Middle frontal gyrus (tissue), 1 donor: ENCODE measurements around the gene WNT3A.
"Not testable (repeated sequence)": the region's sequence is repeated elsewhere in the genome, so short reads cannot be mapped to it uniquely, and the experiment has no call there.

Experiments used
- DNase-seq: peaks from one replicate; pipeline ENCODE4 v3.0.0-alpha.2; 2015; ENCODE audit warnings: low spot score; ENCODE audit errors: extremely low spot score

Gene WNT3A

DNA sequence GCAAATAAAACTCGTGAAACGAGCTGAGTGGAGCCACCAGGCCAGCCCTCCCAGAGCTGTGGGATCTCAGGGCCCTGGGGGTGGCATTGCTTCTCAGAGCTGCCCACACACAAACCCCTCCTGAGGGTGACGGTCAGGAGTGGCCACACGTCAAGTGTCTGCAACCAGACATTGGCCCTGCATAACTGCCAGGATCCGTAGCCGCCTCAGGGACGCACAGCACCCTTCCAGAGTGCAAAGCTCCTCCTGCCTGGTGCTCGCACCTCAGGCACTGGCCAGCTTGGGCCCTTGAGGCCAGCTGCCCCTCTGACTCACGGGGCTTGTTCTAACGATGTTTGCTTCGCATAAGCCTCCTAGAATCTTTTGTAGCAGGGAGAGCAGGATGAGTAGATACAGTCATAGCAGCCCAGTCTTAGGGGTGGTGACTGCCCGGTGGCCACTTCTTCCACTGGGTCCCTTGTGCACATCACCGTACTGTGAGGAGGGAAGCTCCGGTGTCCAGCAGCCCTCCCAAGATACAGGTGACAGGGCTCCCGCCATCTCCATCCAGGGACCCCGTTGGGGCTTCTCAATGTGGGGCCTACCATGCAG, 5.0 kb downstream of the WNT3A start:
- DNase-seq: no peak

DNA sequence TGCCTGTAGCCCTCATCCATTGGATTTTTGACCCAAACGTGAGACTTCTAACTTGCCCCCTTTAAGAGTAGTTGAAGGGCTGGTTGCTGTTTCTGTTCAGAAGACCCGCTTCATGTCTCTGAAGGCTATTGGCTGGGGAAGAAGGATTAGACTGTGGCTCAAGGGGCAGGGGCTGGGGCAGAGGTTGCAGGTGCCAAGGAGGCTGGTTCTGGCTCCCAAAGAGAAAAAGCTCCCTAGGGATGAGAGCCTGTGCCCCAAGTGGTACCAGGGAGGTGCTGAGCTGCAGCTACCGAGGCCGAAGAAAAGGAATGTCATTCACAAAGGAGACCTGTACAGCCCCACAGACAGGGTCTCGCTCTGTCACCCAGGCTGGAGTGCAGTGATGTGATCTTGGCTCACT, 5.8 kb downstream of the WNT3A start:
- no peak for DNase-seq

DNA sequence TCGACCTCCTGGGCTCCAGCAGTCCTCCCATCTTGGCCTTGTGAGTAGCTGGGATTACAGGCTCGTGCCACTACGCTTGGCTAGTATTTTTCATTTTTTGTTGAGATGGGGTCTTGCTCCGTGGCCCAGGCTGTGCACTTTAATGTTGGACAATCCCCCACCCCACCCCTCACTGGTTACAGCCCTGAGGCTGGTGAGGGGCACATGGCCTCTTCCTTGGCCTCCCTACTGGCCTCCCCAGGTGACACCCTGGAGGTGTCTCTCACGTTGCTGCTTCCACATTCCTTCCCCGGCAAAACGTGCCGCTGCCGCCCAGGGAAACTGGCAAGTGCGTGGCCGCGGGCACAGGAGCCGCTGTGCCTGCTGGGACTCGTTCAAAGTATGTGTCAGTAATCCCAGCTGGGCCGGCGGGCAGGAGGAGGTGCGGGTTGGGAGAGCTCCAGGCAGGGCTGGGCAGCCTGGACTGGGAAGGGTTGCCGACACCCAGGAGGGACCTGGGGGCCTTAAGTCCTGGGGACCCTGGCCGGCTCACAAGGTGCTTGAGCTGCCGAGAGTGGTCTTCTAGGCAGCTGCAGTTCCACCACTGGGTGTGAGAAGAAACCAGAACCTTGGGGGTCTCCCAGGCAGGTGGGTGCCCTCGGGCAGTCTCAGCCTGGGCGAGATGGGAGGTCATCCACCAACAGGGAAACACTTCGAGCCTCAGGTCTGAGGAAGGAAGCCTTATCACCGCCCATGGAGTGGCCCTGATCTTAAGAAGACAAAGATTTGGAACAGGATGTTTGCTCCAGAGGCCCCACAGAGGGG, 6.5 kb downstream of the WNT3A start:
- no peak for DNase-seq

DNA sequence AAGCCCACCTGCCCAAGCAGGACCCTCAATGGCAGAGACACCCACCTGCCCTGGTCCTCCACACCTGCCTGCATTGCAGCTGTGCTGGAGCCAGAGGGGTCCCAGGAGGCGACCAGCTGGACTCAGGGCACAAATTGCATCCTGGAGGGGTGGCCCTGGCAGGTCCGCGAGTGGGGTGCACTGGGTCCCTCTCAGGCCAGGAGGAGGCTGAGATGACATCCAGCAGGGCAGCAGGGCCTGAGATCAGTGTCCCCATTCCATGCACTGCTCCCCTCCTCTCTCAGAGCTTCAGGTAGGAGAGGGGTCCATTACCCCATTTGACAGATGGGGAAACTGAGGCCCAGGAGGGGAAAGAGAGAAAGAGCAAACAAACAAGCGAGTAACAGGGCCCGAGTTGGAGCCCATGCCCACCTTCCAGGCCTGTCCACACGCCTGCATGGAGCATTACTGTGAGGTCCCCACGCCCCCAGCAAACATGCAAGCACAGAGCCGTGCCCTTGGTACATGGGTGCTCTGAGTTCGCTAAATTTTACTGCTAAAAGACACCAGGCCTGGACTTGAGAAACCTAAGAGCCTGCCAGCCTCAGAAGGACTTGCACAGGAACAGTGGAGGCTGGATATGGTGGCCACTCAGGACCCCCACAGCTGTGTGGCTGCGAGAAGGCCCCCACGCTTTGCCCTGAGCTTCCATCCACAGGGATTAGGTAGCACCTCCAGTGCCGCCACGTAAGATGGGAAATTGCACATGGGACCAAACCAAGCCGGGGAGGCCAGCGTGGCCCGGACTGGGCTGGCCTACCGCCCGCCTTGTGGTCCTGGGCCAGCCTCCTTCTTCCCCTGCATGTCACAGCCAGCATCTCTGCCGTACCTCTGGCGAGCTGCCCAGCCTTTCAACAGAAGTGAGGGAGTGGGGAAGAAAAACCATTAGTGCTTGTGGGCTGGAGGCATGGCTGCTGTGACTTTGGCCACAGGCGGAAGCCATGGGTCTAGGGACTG, 7.4 kb downstream of the WNT3A start:
- DNase-seq: no peak

DNA sequence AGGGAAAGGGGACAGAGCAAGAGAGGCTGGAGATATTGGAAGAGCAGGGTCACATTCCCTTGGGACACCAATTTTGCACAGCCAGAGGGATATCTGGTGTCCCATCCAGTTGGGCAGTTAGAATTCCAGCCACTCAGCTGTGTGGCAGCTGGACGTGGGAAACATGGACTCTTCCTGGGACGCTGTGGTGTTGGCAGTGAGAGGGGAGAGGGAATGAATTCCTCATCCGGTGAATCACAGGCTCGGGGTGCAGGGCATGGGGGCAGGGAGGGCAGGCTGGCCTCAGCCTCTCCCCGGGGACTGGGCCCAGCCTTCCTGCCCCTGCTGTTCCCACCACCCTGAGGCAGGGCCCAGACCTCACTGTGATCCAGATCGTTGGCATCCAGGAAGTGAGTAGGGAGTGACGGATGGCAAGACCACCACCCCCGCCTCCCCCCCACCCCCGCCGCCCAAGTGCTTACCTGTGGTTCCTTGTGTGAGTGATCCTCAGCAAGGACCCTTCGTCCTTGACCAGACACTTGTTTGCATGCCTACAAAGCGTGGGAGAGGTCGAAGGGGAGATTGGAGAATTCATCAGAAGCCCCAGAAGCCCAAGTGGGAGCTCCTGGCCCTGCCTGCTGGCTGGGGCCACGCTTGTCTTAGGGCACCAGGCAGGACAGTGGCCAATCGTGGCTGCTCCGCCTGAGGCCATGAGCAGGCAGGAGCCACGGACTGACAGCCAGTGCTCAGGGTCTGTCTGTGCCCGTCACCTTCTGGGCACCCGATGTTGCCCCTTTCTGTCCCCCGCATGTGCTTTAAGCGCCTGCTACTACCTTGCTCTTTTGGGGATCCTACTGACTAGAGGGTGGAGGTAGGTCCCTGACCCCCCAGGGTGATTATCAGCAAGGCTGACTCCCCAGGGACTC, 8.7 kb downstream of the WNT3A start:
- DNase-seq: no peak

DNA sequence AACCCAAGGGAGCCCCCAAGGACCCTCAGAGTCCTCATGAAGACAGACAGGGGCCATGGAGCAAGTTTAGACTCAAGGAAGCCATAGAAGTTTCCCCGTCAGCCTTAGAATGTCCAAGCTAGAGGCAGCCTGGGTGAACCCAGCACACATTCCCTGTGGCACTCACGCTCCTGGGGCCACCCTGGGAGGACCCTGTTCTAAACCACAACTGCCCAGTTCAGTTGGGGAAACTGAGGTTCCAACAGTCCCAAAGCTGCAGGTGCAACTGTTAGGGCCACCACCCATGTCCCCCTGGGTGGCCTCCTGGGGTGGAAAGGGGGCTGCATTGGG, 9.3 kb downstream of the WNT3A start:
- DNase-seq: no peak

DNA sequence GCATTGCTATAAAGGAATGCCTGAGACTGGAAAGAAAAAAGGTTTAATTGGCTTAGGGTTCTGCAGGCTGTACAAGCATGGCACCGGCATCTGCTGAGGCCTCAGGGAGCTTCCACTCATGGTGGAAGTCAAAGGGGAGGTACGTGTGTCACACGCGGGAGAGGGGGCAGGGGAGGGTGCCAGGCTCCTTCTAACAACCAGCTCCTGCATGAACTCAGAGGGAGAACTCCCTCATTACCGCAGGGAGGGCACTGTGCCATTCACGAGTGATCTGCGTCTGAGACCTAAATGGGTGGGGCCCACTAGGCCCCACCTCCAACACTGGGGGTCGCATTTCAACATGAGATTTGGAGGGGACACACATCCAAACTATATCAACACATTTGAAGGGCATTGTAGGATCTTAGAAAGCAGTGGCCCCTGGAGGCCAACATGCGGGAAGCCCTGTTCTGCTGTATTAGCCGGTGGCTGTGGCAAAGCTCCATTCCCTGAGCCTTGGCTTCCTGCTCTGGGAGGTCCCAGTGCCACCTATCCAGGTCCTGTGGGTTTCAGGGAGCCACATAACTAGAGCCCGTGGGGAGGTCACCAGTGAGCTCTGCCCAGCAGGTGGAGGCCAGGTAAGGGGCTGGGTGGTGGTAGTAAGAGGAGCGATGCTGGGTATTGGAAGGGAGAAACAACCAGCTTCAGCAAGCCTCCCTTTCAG, 10.0 kb downstream of the WNT3A start:
- no peak for DNase-seq

DNA sequence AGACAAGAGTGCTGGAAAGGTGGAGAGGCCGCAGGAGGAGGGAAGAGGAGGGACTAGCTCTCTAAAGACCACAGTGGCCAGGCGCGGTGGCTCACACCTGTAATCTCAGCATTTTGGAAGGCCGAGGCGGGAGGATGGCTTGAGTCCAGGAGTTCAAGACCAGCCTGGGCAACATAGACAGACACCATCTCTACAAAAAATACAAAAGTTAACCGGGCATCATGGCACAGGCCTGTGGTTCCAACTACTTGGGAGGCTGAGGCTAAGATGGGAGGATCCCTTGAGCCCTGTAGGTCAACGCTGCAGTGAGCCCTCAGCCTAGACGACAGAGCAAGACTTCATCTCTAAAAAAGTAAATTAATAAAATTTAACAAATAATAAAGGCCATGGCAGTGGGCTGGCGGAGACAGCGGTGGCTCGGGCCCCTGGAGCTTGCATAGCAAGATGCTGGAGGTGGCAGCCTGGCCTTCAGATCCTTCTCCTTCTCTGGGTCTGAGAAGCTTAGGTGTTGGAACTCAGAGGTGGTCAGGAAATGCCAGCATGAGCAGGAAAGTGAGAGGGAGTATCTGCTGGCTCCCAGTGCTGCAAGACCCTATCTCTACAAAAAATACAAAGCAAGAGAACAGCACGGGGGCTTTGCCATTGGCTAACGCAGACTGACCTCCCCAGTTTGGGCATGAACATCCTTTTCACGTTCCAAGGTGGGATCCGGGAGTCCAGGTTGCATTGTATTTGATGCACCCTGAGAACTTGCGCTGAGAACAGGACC, 10.7 kb downstream of the WNT3A start:
- DNase-seq: no peak

DNA sequence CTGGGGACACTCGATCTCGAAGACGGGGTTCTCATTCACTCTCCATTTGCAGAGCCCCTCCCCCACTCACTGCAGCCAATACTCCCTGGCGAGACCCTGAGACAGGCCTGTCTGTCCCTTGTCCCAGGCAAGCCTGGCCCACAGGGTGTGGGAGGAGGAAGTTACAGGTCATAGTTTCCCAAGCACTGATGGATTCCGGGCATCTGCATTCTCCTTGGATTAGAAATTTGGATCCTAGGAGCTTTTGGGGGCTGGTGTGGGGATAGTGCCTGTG, 11.3 kb downstream of the WNT3A start:
- no peak for DNase-seq

DNA sequence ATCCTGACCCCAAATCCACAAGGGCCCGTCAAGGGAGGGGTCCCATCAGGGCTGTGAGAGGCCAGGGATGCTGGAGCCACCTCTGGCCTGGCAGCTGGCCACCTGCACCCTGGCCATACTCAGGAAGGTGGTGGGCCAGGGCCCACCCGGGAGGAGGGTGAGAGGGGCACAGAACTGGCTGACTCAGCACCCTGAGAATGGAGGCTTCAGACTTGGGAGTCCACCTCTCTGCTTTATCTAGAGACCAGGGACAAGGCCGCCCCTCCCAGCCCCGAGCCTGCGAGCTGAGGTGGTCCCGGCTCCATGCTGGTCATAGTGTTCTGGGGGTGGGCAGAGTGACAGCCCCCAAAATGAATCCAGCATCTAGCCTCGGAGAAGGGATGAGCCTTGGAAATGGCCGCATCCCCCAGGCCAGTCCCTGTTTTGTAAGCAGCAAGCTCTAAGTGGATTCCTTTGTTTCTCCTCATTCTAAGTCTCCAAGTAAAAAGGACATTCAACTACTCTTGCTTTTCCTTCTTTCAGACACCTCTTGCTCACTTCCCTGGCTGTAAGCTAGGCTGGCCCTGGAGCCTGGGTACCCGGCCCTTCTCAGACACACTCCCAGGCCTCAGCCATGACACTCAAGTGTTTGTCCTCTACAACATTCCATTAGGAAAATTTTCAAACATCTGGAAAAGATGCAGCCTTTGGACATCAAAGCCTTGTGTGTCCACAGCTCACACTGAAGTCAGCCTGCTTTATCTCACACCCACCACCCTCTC, 12.3 kb downstream of the WNT3A start:
- no peak for DNase-seq

DNA sequence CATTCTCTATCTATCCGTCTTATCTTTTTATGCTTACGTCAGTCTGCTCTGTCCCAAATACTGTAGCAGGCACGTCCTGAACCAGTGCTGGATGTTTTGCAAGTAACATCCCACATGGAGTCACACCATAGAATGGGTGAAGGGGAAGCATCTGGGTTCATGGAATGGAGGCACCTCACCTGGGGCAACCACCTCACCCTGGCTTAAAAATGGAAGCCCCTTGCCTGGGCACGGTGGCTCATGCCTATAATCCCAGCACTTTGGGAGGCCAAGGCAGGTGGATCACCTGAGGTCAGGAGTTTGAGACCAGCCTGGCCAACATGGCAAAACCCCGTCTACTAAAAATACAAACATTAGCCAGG, 12.9 kb downstream of the WNT3A start:
- not testable (repeated sequence) for DNase-seq

DNA sequence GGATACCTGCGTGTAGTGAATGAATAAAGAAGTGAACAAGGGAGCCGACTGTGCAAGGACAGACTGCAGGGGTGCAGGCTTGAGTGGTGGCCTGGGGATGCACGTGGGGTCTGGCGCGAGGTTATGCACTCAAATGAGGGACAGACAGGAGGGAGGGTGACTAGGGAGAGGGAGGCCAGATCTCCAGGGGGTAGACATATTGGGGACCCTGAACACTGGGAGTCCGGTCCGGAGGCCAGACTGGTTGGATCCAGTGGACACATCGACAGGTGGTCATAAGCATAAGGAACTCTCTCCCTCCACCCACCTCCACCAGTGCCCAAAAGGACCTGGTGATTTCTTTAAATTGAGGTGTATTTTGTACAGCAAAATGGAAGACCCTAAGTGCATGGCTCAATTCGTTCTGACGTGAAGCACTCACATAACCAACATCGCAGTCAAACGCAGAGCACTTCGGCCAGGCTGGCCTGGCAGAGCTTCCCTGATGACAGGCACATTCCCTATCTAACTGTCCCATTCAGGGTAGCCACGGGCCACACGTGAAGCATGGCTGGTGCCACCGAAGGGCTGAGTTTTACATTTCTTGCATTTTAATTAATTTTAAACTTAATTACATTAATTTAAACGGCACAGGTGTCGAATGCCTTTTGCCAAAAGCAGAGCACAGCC, 14.0 kb downstream of the WNT3A start:
- no peak for DNase-seq

DNA sequence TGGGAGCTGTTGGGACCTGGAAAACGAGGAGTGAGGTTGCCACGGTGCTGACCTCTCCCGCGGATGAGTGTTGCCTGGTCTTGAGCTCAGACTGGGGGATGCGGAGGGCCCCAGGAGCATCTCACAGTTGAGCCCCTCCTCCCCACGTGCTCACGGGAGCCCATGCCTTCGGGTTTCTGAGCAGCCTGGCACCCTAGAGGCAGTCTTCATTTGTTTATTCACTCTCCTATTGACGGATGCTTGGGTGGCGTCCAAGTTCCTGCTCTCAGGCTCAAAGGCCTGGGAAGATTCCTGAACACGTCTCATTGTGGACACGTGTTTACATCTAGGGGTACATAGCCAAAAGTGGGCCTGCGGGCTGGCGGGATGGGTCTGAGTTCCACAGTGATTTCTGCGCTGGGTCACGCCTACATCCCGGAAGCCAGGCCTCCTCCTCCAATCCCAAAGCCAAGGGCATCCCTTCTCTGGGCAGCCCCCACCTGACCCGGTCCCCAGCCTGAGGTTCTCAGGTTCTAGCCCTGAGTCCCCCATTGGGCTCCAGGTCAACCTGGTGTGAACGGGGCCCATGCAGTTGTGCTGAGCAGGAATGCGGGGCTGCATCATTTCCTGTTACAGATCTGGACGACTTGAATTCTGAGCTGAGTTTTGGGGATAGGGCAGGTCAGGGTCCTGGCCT, 14.7 kb downstream of the WNT3A start:
- no peak for DNase-seq

DNA sequence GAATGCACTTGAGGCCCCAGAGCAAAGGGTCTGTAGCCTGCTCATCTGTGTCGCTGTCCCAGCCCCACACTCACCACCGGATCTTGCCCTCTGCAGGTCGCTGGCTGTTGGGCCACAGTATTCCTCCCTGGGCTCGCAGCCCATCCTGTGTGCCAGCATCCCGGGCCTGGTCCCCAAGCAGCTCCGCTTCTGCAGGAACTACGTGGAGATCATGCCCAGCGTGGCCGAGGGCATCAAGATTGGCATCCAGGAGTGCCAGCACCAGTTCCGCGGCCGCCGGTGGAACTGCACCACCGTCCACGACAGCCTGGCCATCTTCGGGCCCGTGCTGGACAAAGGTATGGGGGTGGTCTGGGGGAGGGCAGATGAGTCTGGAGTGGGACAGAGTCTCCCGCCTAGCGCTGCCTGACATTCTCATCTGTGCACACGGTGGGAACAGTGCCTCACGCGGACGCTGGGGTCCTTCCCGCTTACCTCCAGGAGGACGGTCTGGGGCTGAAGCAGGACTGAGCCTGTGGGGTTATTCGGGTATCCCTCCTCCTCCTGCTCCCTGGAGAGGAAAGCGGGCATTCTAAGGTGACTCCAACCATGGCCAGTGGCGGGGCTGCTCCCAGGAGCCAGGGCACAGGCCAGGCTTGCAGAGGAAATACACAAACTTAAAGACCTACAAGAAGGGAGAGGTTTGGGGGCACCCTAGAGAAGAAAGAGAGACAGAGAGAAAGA, 15.9 kb downstream of the WNT3A start:
- DNase-seq: no peak

DNA sequence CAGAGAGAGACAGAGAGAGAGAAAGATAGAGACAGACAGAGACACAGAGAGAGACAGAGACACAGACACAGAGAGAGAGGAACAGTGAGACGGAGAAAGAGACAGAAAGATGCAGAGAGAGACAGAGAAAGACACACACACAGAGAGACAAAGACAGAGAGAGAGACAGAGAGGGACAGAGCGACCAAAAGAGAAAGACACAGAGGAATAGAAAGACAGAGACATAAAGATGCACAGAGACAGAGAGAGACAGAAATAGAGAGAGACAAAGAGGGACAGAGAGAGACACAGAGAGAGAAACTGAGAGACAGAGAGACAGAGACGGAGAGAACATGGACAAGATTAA, 16.5 kb downstream of the WNT3A start:
- DNase-seq: no peak

DNA sequence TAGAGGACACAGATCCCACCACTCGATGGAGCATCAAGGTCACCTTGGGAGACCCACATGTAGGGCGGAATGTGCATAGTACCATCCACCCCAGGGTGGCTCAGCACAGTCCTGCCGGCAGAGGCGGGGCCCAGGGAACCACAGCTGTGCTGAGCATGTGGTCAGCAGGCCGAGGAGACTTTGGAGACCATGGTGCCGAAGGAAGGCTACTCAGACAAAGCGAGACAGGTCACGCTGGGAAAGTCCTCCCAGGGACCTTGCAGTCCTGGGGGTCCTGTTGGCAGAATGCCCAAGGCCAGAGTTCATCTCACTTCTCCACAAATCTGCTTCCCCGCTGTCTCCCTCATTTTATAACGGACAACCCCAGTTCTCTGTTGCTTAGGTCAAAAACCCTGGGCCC, 22.5 kb downstream of the WNT3A start:
- DNase-seq: no peak

DNA sequence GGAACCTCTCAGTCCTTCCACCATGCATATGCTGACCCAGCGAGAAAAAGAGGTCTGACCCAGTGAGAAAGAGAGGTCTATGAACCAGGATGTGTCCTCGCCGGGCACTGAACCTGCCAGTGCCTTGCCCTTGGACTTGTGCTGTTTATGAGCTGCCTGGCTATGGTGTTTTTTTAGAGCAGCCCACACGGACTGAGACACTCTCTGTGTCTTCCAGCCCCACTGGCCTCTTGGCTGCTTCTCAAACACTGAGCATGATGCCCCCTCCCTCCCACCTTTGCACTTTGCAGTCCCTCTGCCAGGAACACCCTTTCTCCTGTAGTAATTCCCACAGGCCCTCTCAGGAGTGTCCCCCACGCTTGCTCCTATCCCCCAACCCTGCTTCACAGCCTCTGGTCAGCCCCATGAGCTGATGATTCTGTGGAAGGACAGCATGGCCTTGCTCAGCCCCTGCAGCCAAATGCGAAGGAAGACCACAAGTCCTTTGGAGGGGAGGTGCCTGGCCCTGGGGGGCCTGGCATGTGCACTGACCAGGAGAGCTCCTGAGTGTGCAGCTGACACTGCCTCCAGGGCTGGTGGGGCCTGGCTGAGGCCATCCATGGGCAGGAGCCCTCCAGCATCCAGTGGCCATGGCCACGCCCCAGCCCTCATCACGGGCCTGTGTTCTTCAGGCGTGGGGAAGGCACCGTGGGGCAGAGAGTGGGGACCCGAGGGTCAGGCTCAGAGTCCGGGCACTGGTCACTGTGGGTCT, 23.8 kb downstream of the WNT3A start:
- no peak for DNase-seq
